Lung (tissue), 12 donors: ENCODE results near the gene AFMID. TPM values are rescaled to one million over a fixed set of nuclear protein-coding genes. Genes with fewer than 3 reads are reported as not detected.

Experiments used
- ATAC-seq: fragments of 200-7000 bp; cut with Tn5 transposase; one replicate; pipeline ENCODE4 v1.9.1; 2020; ENCODE audit warnings: moderate number of reproducible peaks; ENCODE audit not compliant: insufficient read depth, low FRiP score
- DNase-seq, 3 donors: peaks; one replicate each; pipeline ENCODE4 v3.0.0-alpha.2; 2013 to 2017
- H3K27ac ChIP-seq, 2 donors: one replicate each; pipeline ENCODE4 v1.5.1; 2013; ENCODE audit warnings: mild to moderate bottlenecking in 2 of 2, moderate library complexity in 2 of 2, control low read depth in 1 of 2, inconsistent platforms in 1 of 2, low read depth in 1 of 2, low read length in 1 of 2
- H3K27me3 ChIP-seq, 3 donors: one replicate each; pipeline ENCODE4 v1.5.1; 2013; ENCODE audit warnings: low read length in 2 of 3; ENCODE audit not compliant: control insufficient read depth in 3 of 3, insufficient read depth in 3 of 3
- H3K36me3 ChIP-seq, 4 donors: one replicate each; pipeline ENCODE4 v1.5.1; 2013; ENCODE audit warnings: low read length in 4 of 4, mild to moderate bottlenecking in 1 of 4, moderate library complexity in 1 of 4; ENCODE audit not compliant: control insufficient read depth in 4 of 4, insufficient read depth in 4 of 4
- H3K4me1 ChIP-seq, 5 donors: one replicate each; pipeline ENCODE4 v1.5.1; 2013; ENCODE audit warnings: low read length in 5 of 5, mild to moderate bottlenecking in 2 of 5, moderate library complexity in 1 of 5; ENCODE audit not compliant: control insufficient read depth in 5 of 5, insufficient read depth in 5 of 5
- H3K4me3 ChIP-seq: one replicate; pipeline ENCODE4 v1.5.1; 2013; ENCODE audit warnings: mild to moderate bottlenecking, control low read depth, moderate library complexity
- H3K9ac ChIP-seq, 2 donors: one replicate each; pipeline ENCODE4 v1.5.1; 2013; ENCODE audit warnings: low read length in 2 of 2, control low read depth in 1 of 2; ENCODE audit not compliant: insufficient read depth in 1 of 2
- H3K9me3 ChIP-seq, 4 donors: one replicate each; pipeline ENCODE4 v1.5.1; 2013; ENCODE audit warnings: low read length in 3 of 4, mild to moderate bottlenecking in 1 of 4, moderate library complexity in 1 of 4; ENCODE audit not compliant: control insufficient read depth in 4 of 4, insufficient read depth in 3 of 4
- WGBS, 2 donors: extraction: QIAGEN DNeasy Blood & Tissue Kit; methylation state at CpG; one replicate each; pipeline ENCODE4 v1.1.7; 2013; 5-methylcytosine and 5-hydroxymethylcytosine counted together
- polyA plus RNA-seq, 2 donors: library from polyadenylated mRNA; stranded (reverse); fragments of 200-250 nt; gene quantifications; one replicate each; pipeline ENCODE4 v1.2.1, GENCODE V29; 2013
- total RNA-seq, 2 donors: library from RNA; depleted of rRNA in 1 of 2; stranded (reverse); fragments of >200 nt in 1 of 2; gene quantifications; one replicate each; pipeline ENCODE4 v1.2.1, GENCODE V29; 2014 to 2021
- TF ChIP-seq, protein P1 (sequence below): IDR thresholded peaks from 2 replicates; pipeline ENCODE4 v1.5.1; 2012; ENCODE audit warnings: mild to moderate bottlenecking; ENCODE audit errors: control extremely low read depth, extremely low read depth
- donor health status: control.
- donor health status: control.
- donor health status: Bipolar disorder and iron deficiency.
- donor health status: healthy.
- donor health status: DM: yes; HTN: yes; CAD: no.

The AFMID gene
- total and polyA plus RNA-seq, 4 donors = 24.6 to 35.4 (median 34.3) TPM

- ATAC-seq = no peak
- WGBS, 2 donors = 52 to 71% methylated on average over 10 of the region's 10 CpGs
Observed at GRCh38 chr17:78227455-78227916, 40.3 kb downstream of the AFMID start.

DNA sequence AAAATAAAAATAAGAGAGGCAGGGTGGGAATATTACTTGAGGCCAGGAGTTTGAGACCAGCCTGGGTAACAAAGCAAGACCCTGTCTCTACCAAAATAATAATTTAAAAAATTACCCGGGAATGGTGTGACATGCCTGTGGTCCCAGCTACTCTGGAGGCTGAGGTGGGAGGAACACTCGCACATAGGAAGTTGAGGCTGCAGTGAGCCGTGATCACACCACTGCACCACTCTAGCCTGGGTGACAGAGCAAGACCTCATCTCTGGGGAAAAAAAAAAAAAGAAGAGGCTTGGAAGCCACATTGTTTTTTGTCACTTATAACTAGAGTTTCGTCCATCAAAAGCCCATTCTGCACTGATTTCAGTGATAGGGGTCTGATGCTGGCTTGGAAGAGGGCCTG lies 41.0 kb downstream of the AFMID start:
- no peak overlapping the region for H3K27ac ChIP-seq
- H3K9ac ChIP-seq = no peak overlapping the region
- WGBS, 2 donors = 86 to 87% methylated on average over 4 of the region's 4 CpGs
- peaks cover 4 to 28% (median 25%) of the 10 kb centered on the region in 3 donors for H3K27me3 ChIP-seq
- H3K4me3 ChIP-seq = no peak overlapping the region
- TF ChIP-seq, protein P1, sequence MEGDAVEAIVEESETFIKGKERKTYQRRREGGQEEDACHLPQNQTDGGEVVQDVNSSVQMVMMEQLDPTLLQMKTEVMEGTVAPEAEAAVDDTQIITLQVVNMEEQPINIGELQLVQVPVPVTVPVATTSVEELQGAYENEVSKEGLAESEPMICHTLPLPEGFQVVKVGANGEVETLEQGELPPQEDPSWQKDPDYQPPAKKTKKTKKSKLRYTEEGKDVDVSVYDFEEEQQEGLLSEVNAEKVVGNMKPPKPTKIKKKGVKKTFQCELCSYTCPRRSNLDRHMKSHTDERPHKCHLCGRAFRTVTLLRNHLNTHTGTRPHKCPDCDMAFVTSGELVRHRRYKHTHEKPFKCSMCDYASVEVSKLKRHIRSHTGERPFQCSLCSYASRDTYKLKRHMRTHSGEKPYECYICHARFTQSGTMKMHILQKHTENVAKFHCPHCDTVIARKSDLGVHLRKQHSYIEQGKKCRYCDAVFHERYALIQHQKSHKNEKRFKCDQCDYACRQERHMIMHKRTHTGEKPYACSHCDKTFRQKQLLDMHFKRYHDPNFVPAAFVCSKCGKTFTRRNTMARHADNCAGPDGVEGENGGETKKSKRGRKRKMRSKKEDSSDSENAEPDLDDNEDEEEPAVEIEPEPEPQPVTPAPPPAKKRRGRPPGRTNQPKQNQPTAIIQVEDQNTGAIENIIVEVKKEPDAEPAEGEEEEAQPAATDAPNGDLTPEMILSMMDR = no peak
- ATAC-seq (no peak), DNase-seq (no peak)
- peaks cover 0 to 2% (median 0%) of the 10 kb centered on the region in 4 donors for H3K36me3 ChIP-seq
- peaks cover 0 to 6% (median 0%) of the 10 kb centered on the region in 5 donors for H3K4me1 ChIP-seq
- H3K9me3 ChIP-seq = peaks cover 0 to 3% (median 0%) of the 10 kb centered on the region in 4 donors

More at GRCh38 chr17:78227455-78227916, 40.3 kb downstream of the AFMID start:
- TF ChIP-seq, protein P1 = no peak
- no peak for DNase-seq
- Histone ChIP-seq H3K36me3 (peaks cover 0 to 2% (median 0%) of the 10 kb centered on the region in 4 donors), H3K9me3 (peaks cover 0 to 3% (median 0%) of the 10 kb centered on the region in 4 donors), H3K4me1 (peaks cover 0 to 6% (median 0%) of the 10 kb centered on the region in 5 donors), H3K9ac (no peak overlapping the region), H3K4me3 (no peak overlapping the region), H3K27me3 (peaks cover 4 to 21% (median 18%) of the 10 kb centered on the region in 3 donors), H3K27ac (no peak overlapping the region)

GRCh38 chr17:78230252-78230962 lies 43.2 kb downstream of the AFMID start:
- no peaks in the 10 kb centered on the region for H3K36me3 ChIP-seq
- peaks cover 4 to 28% (median 25%) of the 10 kb centered on the region in 3 donors for H3K27me3 ChIP-seq
- no peak overlapping the region for H3K27ac ChIP-seq
- H3K4me1 ChIP-seq = peaks cover 0 to 10% (median 0%) of the 10 kb centered on the region in 5 donors
- ATAC-seq (no peak), DNase-seq (peak in 1 of 3 donors; percentile 13)
- H3K4me3 ChIP-seq = no peak overlapping the region
- WGBS, 2 donors = 71 to 80% methylated on average over 13 of the region's 13 CpGs
- peaks cover 0 to 3% (median 0%) of the 10 kb centered on the region in 4 donors for H3K9me3 ChIP-seq
- TF ChIP-seq, protein P1 = no peak
- no peak overlapping the region for H3K9ac ChIP-seq
